HEK293 (cell line): ENCODE results near the gene CTNNBL1.

Experiments used
- CTCF ChIA-PET: fragments of 350-600 bp; formaldehyde crosslinking; extraction: SDS; loops from one replicate; lab custom pipeline; 2021; ENCODE audit warnings: antibody characterized with exemption; lab: Yijun Ruan, JAX
- POLR2A ChIA-PET: fragments of 300-600 bp; formaldehyde crosslinking; extraction: SDS; loops from one replicate; lab custom pipeline; 2020; ENCODE audit warnings: antibody characterized with exemption, inconsistent platforms; lab: Yijun Ruan, JAX
- H3K27ac ChIP-seq: fragments of 200-500 bp; sonication (Bioruptor generic); 2 replicates; pipeline ENCODE4 v1.5.1; 2014; ENCODE audit warnings: low read depth, low read length, control low read depth, inconsistent platforms; ENCODE audit errors: extremely low read depth
- H3K36me3 ChIP-seq, 2 experiments: fragments of 200-500 bp in 1 of 2; sonication (Bioruptor generic) in 1 of 2; 1 replicate in 1 of 2; 2 replicates in 1 of 2; pipeline ENCODE4 v1.5.1; 2014 to 2017; ENCODE audit warnings: inconsistent platforms in 2 of 2, low read length in 2 of 2; ENCODE audit not compliant: control insufficient read depth in 2 of 2, insufficient read depth in 1 of 2
- H3K4me1 ChIP-seq: fragments of 200-500 bp; sonication (Bioruptor generic); 2 replicates; pipeline ENCODE4 v1.5.1; 2014; ENCODE audit warnings: mild to moderate bottlenecking, low read length, inconsistent platforms; ENCODE audit not compliant: control insufficient read depth, insufficient read depth
- H3K4me3 ChIP-seq: 2 replicates; pipeline ENCODE4 v1.5.1; 2011; ENCODE audit warnings: low read depth, mild to moderate bottlenecking, control low read depth, low read length, moderate library complexity
- H3K9me3 ChIP-seq: fragments of 200-500 bp; sonication (Bioruptor generic); 2 replicates; pipeline ENCODE4 v1.5.1; 2014; ENCODE audit warnings: low read depth, low read length, inconsistent platforms; ENCODE audit not compliant: control insufficient read depth, insufficient read depth
- BCL11A ChIP-seq: fragments of 450-650 bp; formaldehyde crosslinking; IDR thresholded peaks from 2 replicates; pipeline ENCODE4 v1.5.1; 2016; ENCODE audit warnings: low read depth, missing biosample characterization, missing genetic modification characterization
- GLI4 ChIP-seq: fragments of 450-650 bp; formaldehyde crosslinking; IDR thresholded peaks from 2 replicates; pipeline ENCODE4 v1.5.1; 2016; ENCODE audit warnings: missing biosample characterization, missing genetic modification characterization
- GLIS1 ChIP-seq: fragments of 450-650 bp; formaldehyde crosslinking; IDR thresholded peaks from 2 replicates; pipeline ENCODE4 v1.5.1; 2016; ENCODE audit warnings: missing biosample characterization, missing genetic modification characterization
- GLIS2 ChIP-seq: fragments of 450-650 bp; formaldehyde crosslinking; IDR thresholded peaks from 2 replicates; pipeline ENCODE4 v1.5.1; 2016; ENCODE audit warnings: missing biosample characterization, missing genetic modification characterization
- MYNN ChIP-seq: fragments of 450-650 bp; formaldehyde crosslinking; IDR thresholded peaks from 2 replicates; pipeline ENCODE4 v1.5.1; 2016; ENCODE audit warnings: missing biosample characterization, missing genetic modification characterization, borderline replicate concordance
- ZBTB1 ChIP-seq: fragments of 450-650 bp; formaldehyde crosslinking; IDR thresholded peaks from 2 replicates; pipeline ENCODE4 v1.5.1; 2016; ENCODE audit warnings: missing biosample characterization, missing genetic modification characterization
- ZBTB48 ChIP-seq: fragments of 450-650 bp; formaldehyde crosslinking; IDR thresholded peaks from 2 replicates; pipeline ENCODE4 v1.5.1; 2016; ENCODE audit warnings: missing biosample characterization, missing genetic modification characterization
- ZBTB49 ChIP-seq: fragments of 450-650 bp; formaldehyde crosslinking; IDR thresholded peaks from 2 replicates; pipeline ENCODE4 v1.5.1; 2016; ENCODE audit warnings: missing biosample characterization, missing genetic modification characterization, low read depth
- ZFHX2 ChIP-seq: fragments of 450-650 bp; formaldehyde crosslinking; conservative IDR thresholded peaks from 2 replicates; pipeline ENCODE4 v1.5.1; 2016; ENCODE audit warnings: missing biosample characterization, missing genetic modification characterization
- ZIC2 ChIP-seq: fragments of 450-650 bp; formaldehyde crosslinking; IDR thresholded peaks from 2 replicates; pipeline ENCODE4 v1.5.1; 2016; ENCODE audit warnings: missing biosample characterization, missing genetic modification characterization
- ZNF132 ChIP-seq: fragments of 450-650 bp; formaldehyde crosslinking; IDR thresholded peaks from 2 replicates; pipeline ENCODE4 v1.5.1; 2017; ENCODE audit warnings: missing biosample characterization, missing genetic modification characterization, borderline replicate concordance
- ZNF16 ChIP-seq: fragments of 450-650 bp; formaldehyde crosslinking; IDR thresholded peaks from 2 replicates; pipeline ENCODE4 v1.5.1; 2016; ENCODE audit warnings: low read depth, missing biosample characterization, missing genetic modification characterization
- ZNF311 ChIP-seq: fragments of 450-650 bp; formaldehyde crosslinking; IDR thresholded peaks from 2 replicates; pipeline ENCODE4 v1.5.1; 2017; ENCODE audit warnings: missing biosample characterization, missing genetic modification characterization, borderline replicate concordance
- ZNF394 ChIP-seq: fragments of 450-650 bp; formaldehyde crosslinking; IDR thresholded peaks from 2 replicates; pipeline ENCODE4 v1.5.1; 2016; ENCODE audit warnings: missing biosample characterization, missing genetic modification characterization, mild to moderate bottlenecking, moderate library complexity, borderline replicate concordance
- ZNF555 ChIP-seq: fragments of 450-650 bp; formaldehyde crosslinking; conservative IDR thresholded peaks from 2 replicates; pipeline ENCODE4 v1.5.1; 2017; ENCODE audit warnings: missing biosample characterization, mild to moderate bottlenecking, missing genetic modification characterization, inconsistent platforms
- ZNF623 ChIP-seq: fragments of 450-650 bp; formaldehyde crosslinking; IDR thresholded peaks from 2 replicates; pipeline ENCODE4 v1.5.1; 2016; ENCODE audit warnings: missing biosample characterization, missing genetic modification characterization
- ZNF747 ChIP-seq: fragments of 450-650 bp; formaldehyde crosslinking; IDR thresholded peaks from 2 replicates; pipeline ENCODE4 v1.5.1; 2016; ENCODE audit warnings: missing biosample characterization, missing genetic modification characterization
- TF ChIP-seq, protein P1 (sequence below): fragments of 450-650 bp; formaldehyde crosslinking; IDR thresholded peaks from 2 replicates; pipeline ENCODE4 v1.5.1; 2016; ENCODE audit warnings: missing biosample characterization, missing genetic modification characterization

The CTNNBL1 gene

GRCh38 chr20:37895166-37895565 lies 201.3 kb downstream of the CTNNBL1 start:
- no peaks in the 10 kb centered on the region for H3K4me1 ChIP-seq
- ChIA-PET CTCF (no interaction called here), POLR2A (no interaction called here)
- H3K4me3 ChIP-seq: no peak overlapping the region
- no peak overlapping the region for H3K27ac ChIP-seq
- TF ChIP-seq ZNF623 (tag by site-specific recombination): no peak
- no peak for TF ChIP-seq MYNN
- no peak for TF ChIP-seq ZBTB49 (tag by site-specific recombination)
- TF ChIP-seq ZBTB1 (tag by site-specific recombination): no peak
- TF ChIP-seq ZNF132 (tag by site-specific recombination): no peak
- no peak for TF ChIP-seq GLI4 (tag by site-specific recombination)
- TF ChIP-seq ZFHX2: no peak
- no peak for TF ChIP-seq ZNF16
- TF ChIP-seq ZNF555 (tag by site-specific recombination): no peak
- TF ChIP-seq ZNF311 (tag by site-specific recombination): no peak
- H3K9me3 ChIP-seq: no peaks in the 10 kb centered on the region
- H3K36me3 ChIP-seq: no peaks in the 10 kb centered on the region

DNA sequence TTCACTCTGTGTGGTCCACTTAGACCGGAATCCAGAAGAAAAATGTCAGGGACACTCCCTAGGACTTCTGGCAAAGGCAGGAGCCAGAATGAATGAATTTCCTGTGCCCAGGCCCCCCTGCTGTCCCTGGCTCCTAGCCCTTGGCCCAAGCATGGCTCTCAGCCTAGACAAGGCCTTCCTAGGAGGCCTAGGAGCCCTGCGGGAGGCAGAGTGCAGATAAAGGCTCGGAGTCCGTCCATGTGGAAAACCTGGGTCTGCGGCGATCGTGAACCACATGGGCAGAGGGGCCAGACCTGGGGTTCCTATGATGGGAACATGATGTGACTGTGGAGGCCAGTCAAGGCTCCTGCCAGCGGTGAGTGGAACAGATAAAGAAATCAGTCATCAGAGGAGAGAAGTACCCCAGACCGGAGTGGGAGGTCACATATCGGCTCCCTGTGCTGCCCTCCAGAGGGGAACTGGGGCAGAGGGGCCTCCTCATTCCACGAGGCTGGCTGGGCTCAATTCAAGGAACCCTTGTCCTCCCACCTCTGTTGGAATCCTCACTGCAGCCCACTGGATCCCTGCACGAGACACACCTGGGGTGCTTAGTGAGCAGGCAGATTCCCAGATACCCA lies 203.2 kb downstream of the CTNNBL1 start:
- no peak for TF ChIP-seq BCL11A (tag by site-specific recombination)
- TF ChIP-seq ZNF394 (tag by site-specific recombination): no peak
- 0 out of 2 replicates have a peak, but pooled peaks have one; percentile 16 for TF ChIP-seq GLIS2 (tag by site-specific recombination)
- TF ChIP-seq GLIS1: peak; percentile 93
- peak; percentile 95 for TF ChIP-seq ZIC2 (tag by site-specific recombination)
- no peak for TF ChIP-seq ZNF747
- TF ChIP-seq, protein P1, sequence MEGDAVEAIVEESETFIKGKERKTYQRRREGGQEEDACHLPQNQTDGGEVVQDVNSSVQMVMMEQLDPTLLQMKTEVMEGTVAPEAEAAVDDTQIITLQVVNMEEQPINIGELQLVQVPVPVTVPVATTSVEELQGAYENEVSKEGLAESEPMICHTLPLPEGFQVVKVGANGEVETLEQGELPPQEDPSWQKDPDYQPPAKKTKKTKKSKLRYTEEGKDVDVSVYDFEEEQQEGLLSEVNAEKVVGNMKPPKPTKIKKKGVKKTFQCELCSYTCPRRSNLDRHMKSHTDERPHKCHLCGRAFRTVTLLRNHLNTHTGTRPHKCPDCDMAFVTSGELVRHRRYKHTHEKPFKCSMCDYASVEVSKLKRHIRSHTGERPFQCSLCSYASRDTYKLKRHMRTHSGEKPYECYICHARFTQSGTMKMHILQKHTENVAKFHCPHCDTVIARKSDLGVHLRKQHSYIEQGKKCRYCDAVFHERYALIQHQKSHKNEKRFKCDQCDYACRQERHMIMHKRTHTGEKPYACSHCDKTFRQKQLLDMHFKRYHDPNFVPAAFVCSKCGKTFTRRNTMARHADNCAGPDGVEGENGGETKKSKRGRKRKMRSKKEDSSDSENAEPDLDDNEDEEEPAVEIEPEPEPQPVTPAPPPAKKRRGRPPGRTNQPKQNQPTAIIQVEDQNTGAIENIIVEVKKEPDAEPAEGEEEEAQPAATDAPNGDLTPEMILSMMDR (tag by site-specific recombination): peak; percentile 44; the same call in 1 of the 2 replicates
- Histone ChIP-seq H3K27ac (no peak overlapping the region), H3K36me3 (no peaks in the 10 kb centered on the region), H3K4me3 (no peak overlapping the region), H3K9me3 (no peaks in the 10 kb centered on the region), H3K4me1 (no peaks in the 10 kb centered on the region)
- CTCF ChIA-PET: interaction anchor here (1.7 kb wide), 1 partner anchor 332 kb away, joined by 9 read pairs; no protein-coding TSS in a partner anchor
- POLR2A ChIA-PET: no interaction called here

GRCh38 chr20:37898233-37899104 lies 204.6 kb downstream of the CTNNBL1 start:
- CTCF ChIA-PET: interaction anchor here (1.7 kb wide), 1 partner anchor 334 kb away, joined by 9 read pairs; no protein-coding TSS in a partner anchor
- Histone ChIP-seq H3K4me3 (no peak overlapping the region), H3K4me1 (no peaks in the 10 kb centered on the region; the same call in 1 of the 2 replicates), H3K9me3 (no peaks in the 10 kb centered on the region), H3K27ac (no peak overlapping the region), H3K36me3 (no peaks in the 10 kb centered on the region)
- POLR2A ChIA-PET: no interaction called here
- TF ChIP-seq ZNF16 (no peak), ZBTB48 (tag by site-specific recombination) (0 out of 2 replicates have a peak, but pooled peaks have one; percentile 19)
